Mammary epithelial cell (primary cell): Measurements from ENCODE around the gene ASIC4.

Experiments used
- EZH2 ChIP-seq: IDR thresholded peaks from 2 replicates; pipeline ENCODE4 v1.6.1; 2012; ENCODE audit warnings: low read length, inconsistent platforms, borderline replicate concordance
- TF ChIP-seq, protein P1 (sequence below), 2 donors: IDR thresholded peaks in 1 of 2; conservative IDR thresholded peaks in 1 of 2; 2 replicates each; pipeline ENCODE4 v1.5.1; 2011 to 2012; ENCODE audit warnings: inconsistent platforms in 2 of 2, low read length in 2 of 2, mild to moderate bottlenecking in 2 of 2, control low read depth in 1 of 2, low read depth in 1 of 2; ENCODE audit not compliant: insufficient read depth in 1 of 2; ENCODE audit errors: extremely low read depth in 1 of 2

DNA sequence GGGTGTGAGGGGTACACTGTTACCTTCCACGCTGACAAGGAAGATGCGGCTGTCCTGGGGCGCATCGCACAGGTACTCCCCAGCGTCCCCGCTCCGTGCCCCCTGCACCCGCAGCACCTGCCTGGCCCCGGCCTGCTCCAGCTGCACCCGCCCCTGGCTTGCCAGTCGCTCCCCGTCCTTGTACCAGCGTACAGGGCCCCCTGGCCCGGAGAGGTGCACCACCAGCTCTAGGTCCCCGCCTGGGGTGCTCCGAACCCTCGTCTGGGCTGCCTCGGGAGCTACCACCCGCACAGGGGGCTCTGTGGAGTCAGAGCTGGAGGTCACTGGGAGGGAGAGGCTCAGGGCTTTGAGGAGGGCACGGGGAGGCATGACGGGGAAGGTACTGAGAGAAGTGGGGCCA lies 43.0 kb downstream of the ASIC4 start:
- TF ChIP-seq, protein P1, sequence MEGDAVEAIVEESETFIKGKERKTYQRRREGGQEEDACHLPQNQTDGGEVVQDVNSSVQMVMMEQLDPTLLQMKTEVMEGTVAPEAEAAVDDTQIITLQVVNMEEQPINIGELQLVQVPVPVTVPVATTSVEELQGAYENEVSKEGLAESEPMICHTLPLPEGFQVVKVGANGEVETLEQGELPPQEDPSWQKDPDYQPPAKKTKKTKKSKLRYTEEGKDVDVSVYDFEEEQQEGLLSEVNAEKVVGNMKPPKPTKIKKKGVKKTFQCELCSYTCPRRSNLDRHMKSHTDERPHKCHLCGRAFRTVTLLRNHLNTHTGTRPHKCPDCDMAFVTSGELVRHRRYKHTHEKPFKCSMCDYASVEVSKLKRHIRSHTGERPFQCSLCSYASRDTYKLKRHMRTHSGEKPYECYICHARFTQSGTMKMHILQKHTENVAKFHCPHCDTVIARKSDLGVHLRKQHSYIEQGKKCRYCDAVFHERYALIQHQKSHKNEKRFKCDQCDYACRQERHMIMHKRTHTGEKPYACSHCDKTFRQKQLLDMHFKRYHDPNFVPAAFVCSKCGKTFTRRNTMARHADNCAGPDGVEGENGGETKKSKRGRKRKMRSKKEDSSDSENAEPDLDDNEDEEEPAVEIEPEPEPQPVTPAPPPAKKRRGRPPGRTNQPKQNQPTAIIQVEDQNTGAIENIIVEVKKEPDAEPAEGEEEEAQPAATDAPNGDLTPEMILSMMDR (conservative IDR thresholded peaks at IDR 0.05 in 1 of 2, IDR thresholded peaks at IDR 0.05 in 1 of 2; ENCODE audit: extremely low read depth in 1 of 2, insufficient read depth in 1 of 2, low read depth in 1 of 2, low read length in 2 of 2) = no peak
- no peak for TF ChIP-seq EZH2
